HG03439 (cell line): ENCODE measurements around the gene PABPN1.

Experiments used
- ATAC-seq: cut with Tn5 transposase; IDR thresholded peaks from one replicate; pipeline ENCODE4 v1.9.1; 2021; ENCODE audit warnings: mild to moderate bottlenecking, moderate library complexity; ENCODE audit not compliant: unreplicated experiment

Gene PABPN1

GRCh38 chr14:23357261-23357660 is 36.0 kb downstream of the PABPN1 start:
- no peak for ATAC-seq

- no peak for ATAC-seq
Measured at GRCh38 chr14:23358042-23358441, 36.8 kb downstream of the PABPN1 start.

DNA sequence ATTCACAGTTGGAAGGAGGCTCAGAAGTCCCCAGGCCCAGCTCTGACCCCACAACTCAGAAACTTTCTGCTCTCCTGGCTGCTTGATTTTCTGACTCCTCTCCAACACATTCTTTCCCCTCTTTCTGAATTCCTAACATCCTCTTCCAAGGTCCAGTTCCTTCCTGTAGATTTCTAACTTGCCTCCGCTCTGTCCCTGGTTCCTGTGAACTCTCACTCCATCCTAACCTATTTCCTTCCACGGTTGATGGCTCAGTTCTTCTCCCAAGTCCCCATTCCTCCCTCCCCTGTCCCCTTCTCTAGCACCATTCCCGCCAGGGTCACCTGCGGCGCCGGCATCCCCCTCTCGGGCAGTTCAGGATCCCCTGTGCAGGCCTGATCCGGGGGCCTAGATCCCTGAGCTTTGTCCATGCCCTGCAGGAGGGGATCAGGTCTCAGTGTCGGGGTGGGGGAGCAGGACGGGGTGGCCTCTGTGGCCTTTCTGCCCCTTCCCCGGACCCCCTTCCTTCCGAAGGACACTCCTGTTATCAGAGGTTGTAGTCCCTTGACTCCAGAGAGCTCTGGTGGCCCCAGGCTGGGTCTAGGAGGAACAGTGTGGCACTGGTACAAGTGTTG is 37.4 kb downstream of the PABPN1 start:
- ATAC-seq = no peak

DNA sequence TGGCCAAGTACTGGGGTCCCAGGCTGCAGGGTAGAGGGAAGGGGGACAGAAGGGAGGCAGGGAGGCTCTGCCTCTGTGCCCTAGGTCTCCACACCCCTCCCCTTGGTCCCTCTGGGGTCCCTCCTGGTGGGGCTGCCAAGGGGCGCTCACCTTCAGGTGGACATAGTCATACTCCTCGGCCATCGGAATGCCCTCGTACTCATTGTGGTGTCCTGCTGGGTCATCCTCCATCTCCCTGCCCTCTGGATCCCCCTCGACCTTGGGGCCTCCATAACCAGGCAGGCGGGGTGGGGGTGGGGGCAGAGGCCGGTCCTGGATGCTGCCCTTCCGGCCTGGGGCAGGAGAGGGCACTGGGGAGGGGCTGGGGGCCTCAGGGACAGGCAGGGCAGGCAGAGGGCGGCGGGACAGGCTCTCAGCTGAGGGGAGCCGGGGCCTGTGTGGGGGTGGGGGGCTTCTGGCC is 37.9 kb downstream of the PABPN1 start:
- ATAC-seq = no peak

GRCh38 chr14:23359722-23360447 is 38.6 kb downstream of the PABPN1 start:
- ATAC-seq = no peak

- ATAC-seq = no peak
Measured at GRCh38 chr14:23360496-23360895, 39.2 kb downstream of the PABPN1 start.

- no peak for ATAC-seq
Measured at GRCh38 chr14:23361320-23361719, 40.1 kb downstream of the PABPN1 start.

- ATAC-seq = no peak
Measured at GRCh38 chr14:23361763-23362162, 40.5 kb downstream of the PABPN1 start.

- no peak for ATAC-seq
Measured at GRCh38 chr14:23362200-23362599, 40.9 kb downstream of the PABPN1 start.

DNA sequence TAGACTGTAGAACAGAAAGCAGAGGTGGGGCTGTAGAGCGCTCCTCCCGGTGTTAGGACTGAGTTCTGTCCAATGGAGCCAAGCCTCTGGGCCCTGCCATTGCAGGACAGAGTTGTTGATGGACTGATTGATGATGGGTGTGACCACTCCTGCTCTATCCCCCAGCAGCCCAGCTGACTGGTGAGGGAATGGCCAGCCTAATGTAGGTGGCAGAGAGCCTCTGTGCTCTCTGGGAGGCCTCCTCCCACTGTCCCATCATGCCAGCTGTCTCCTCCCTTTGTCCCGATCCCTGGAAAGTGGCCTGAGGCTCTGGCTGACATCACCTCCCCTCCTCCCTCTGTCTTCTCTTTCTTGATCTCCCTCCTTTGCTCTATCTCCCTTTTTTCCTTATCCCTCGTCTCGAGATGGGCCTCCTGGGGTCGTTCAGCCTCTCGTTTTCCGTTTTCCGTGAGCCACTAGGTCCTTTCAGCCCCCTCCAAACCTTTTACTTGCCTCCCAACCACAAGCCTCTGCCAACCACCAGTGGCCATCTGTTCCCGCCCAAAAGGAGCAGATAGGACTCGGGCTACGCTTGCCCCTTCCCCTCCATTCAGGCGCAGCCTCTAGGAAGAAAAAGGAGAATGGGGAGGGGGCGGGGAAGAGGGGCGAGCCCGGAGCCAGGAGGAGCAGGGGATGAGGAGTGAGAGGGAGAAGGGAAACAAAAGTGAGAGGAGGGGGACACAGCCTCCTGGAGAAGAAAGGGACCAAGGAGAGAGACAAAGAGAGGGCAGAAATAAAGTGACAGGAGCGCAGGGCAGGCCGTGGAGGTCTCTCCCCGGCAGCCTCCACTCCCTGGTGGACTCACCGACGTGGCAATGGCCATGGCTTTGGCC is 43.1 kb downstream of the PABPN1 start:
- ATAC-seq = no peak

DNA sequence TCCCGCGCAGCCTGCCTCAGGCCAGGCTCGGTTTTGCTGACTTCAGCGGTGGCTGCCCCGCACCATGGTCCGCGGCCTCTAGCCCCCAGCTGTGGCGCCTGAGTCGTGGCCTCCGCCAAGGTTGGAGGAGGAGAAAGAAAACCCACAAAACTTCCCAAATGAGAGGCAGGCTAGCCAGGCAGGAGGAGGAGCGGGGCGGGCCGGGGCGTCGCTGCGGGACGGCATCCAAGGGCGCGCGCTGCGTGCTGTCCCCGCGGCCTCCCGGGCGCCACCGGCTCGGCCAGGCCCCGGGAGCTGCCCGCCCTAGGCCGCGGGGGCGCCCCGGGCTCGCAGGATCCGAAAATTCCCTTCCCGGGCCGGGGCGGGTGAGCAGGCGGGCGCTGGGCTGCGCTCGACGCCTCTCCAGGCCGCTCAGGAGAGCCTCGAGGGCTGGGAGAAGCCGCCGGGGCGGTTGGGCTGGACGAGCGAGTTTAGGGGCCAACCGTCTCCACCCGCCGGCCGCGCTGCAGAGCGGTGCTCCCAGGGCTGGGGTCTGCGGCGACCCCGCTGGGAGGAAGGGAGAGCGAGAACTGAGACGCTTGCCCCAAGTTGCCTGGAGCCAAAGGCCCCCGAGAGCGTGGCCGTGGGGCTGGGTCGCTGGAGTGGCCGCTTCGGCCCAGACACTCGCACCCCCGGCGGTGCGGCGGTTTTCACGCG is 43.9 kb downstream of the PABPN1 start, which contains the start of gene EFS:
Gene EFS (minus strand): TSS at position 137 of the 696 bp plus-strand sequence. CDS start 147 bp downstream, outside the sequence.
- ATAC-seq = no peak

DNA sequence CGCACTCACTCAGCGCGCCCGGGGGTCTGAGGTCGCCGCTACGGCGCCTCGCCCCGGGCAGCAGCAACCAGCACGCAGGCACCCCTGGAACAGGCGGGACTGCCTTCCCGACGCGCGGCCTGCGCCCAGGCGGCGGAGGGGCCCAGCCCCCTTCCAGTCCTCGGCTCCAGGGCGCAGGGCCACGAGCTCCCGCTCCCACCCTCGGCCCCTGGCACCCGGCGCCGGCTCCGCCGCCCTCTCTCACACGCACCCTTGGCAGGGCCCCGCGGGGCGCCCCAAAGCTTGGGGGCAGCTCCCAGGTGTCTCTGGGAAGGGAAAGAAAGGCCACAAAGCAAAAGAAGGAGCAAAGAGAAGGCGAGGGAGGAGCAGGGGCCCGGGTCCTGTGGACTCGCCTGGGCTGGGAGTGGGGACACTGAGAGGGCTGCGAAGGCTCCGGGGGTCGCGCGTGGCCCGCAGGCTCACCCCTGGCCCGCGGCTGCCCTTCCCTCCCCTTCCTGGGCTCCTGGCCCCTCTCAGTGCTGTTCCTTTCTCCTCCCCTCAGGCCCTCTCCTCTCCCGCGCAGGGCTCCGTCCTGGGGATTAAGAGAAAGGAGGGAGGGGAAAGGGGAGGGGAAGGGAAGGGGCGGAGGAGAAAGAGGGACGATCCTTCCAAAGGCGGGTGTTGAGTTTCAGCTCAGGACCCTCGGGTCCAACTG is 44.6 kb downstream of the PABPN1 start:
- ATAC-seq = no peak

DNA sequence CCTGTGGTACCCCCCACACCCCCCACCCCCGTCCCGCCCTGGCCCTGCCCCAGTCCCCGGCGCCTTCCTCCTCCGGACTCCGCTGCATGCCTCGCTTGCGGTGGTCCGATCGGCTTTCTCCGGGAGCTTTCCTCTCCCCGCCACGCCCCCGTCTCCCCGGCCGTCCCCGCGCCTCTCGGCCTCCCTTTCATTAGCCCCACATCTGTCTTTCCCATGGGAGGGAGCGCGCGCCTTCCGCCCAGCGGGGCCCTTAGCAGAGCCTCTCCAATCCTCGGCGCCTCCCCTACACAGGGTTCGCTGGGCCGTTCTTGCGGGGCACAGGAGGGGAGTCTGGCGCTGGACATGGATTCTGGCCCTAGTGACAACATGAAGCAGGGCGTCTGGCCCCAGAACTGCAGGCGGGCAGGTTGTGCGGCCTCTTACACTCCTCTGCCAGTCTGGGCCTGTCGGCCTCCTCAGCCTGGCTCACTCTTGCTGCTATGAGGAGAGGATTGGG is 45.2 kb downstream of the PABPN1 start:
- no peak for ATAC-seq

DNA sequence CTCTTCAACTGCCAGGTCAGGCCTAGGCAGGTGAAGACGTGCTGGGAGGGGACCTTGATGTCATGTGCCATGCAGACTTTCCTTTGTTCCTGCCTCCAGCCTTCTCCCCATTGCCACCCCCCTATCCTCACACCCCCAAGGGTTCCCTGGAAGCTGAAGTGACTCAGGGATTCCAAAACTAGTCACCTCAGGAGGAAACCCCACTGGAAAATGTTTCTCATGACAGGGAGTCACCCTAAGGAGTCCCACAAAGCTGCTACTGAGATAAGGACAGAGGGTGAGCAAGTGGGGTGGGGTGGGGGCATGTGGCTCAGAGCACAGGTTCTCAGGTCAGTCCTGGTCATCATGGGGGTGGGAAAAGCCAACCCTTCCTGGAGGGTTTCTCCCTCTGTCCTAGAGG is 49.0 kb downstream of the PABPN1 start:
- no peak for ATAC-seq

DNA sequence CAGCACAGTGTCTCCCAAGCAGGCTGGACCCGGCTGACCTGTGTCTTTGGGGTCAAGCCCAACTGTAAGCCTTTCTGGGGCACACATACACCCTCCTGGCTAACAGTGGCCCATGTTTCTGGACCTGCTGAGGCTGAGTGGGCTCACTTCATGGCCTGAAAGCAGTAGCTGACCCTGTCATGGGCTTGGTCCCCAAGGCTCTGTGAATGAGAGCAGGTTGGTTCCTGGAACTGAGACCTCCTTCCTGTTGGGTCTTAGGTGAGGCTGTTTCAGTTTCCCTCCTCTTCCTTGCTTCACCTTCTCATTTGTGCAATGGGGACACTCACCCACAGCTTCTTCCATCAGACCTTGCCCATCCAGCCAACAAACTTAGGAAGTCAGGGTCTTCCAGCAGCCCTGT is 50.6 kb downstream of the PABPN1 start:
- no peak for ATAC-seq

GRCh38 chr14:23372509-23372908 is 51.3 kb downstream of the PABPN1 start, which contains the start of gene IL25:
Gene IL25, plus strand, starts transcription at chr14:23372809.
- ATAC-seq = no peak

DNA sequence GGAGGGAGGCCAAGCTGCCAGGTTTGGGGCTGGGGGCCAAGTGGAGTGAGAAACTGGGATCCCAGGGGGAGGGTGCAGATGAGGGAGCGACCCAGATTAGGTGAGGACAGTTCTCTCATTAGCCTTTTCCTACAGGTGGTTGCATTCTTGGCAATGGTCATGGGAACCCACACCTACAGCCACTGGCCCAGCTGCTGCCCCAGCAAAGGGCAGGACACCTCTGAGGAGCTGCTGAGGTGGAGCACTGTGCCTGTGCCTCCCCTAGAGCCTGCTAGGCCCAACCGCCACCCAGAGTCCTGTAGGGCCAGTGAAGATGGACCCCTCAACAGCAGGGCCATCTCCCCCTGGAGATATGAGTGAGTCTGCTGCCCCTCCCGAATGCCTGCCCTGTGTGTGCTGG is 51.8 kb downstream of the PABPN1 start:
- ATAC-seq = no peak
